Vagina (tissue), 2 donors: Measurements from ENCODE around the gene CCDC63.

ENCODE experiments used
- POLR2A ChIP-seq, 2 donors: fragments of 450-650 bp; IDR thresholded peaks; one replicate each; pipeline ENCODE4 v1.6.1; 2017; ENCODE audit warnings: antibody characterized with exemption in 2 of 2, mild to moderate bottlenecking in 2 of 2, moderate library complexity in 2 of 2
- POLR2AphosphoS5 ChIP-seq, 2 donors: sonication (generic); formaldehyde crosslinking; IDR thresholded peaks; one replicate each; pipeline ENCODE4 v1.9.0; 2017; ENCODE audit warnings: antibody characterized with exemption in 2 of 2, mild to moderate bottlenecking in 2 of 2, low read depth in 1 of 2; ENCODE audit not compliant: insufficient read depth in 1 of 2
- TF ChIP-seq, protein P1 (sequence below), 3 experiments: fragments of 450-650 bp in 2 of 3; fragments of 200-600 bp in 1 of 3; sonication (generic) in 1 of 3; IDR thresholded peaks; one replicate each; pipeline ENCODE4 v1.5.1; 2017 to 2019; ENCODE audit warnings: antibody characterized with exemption in 3 of 3, mild to moderate bottlenecking in 2 of 3, moderate library complexity in 2 of 3

DNA sequence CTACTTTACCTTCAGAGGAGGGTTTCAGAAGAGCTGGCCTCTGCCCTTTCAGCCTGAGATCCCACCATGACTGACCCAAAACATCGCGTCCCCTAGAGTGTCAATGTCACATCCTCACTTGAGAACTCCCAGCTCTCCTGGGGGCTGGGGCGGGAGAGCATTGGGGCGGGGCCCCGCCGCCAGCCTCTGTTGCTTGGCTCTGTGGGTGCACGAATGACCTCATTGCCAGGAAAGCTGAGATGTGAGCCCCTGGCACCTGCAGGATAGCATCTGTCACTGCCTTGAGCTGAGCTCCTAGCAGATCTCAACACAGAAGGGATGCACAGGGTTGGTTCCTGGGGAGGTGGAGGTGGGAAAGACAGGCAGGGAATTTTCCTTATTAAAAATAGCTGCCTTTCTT lies 94.1 kb downstream of the CCDC63 start:
- TF ChIP-seq POLR2A (IDR thresholded peaks at IDR 0.05) (no peak), POLR2AphosphoS5 (IDR thresholded peaks at IDR 0.05; ENCODE audit: insufficient read depth in 1 of 2, low read depth in 1 of 2) (no peak)
- TF ChIP-seq, protein P1, sequence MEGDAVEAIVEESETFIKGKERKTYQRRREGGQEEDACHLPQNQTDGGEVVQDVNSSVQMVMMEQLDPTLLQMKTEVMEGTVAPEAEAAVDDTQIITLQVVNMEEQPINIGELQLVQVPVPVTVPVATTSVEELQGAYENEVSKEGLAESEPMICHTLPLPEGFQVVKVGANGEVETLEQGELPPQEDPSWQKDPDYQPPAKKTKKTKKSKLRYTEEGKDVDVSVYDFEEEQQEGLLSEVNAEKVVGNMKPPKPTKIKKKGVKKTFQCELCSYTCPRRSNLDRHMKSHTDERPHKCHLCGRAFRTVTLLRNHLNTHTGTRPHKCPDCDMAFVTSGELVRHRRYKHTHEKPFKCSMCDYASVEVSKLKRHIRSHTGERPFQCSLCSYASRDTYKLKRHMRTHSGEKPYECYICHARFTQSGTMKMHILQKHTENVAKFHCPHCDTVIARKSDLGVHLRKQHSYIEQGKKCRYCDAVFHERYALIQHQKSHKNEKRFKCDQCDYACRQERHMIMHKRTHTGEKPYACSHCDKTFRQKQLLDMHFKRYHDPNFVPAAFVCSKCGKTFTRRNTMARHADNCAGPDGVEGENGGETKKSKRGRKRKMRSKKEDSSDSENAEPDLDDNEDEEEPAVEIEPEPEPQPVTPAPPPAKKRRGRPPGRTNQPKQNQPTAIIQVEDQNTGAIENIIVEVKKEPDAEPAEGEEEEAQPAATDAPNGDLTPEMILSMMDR (IDR thresholded peaks at IDR 0.05), result no peak
